ENCODE results near the gene TAL2.

Gene TAL2

GRCh38 chr9:105711867-105712266, 49.6 kb downstream of the TAL2 start:
- DNase-seq, result no peak

- DNase-seq, result no peak
Observed at GRCh38 chr9:105712297-105712696, 50.0 kb downstream of the TAL2 start.

Measured in activated gamma-delta T cell (primary cell).